HG03520 (cell line): ENCODE results near the gene FMN2.
"Not testable (repeated sequence)": the region's sequence is repeated elsewhere in the genome, so short reads cannot be mapped to it uniquely, and the experiment has no call there.

Experiments
- ATAC-seq: cut with Tn5 transposase; IDR thresholded peaks from one replicate; pipeline ENCODE4 v1.9.1; 2021; ENCODE audit warnings: mild to moderate bottlenecking, moderate library complexity; ENCODE audit not compliant: unreplicated experiment

The FMN2 gene

GRCh38 chr1:240414237-240414636 is 322.6 kb downstream of the FMN2 start:
- ATAC-seq, result no peak

DNA sequence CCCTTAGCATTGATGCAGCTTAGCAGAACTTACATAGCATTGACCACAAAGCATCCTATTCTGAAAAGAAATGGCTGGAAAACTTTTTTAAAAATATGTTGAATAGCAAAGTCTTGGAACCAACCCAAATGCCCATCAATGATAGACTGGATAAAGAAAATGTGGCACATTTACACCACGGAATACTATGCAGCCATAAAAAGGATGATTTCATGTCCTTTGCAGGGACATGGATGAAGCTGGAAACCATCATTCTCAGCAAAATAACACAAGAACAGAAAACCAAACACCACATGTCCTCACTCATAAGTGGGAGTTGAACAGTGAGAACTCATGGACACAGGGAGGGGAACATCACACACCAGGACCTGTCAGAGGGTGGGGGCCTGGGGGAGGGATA is 323.3 kb downstream of the FMN2 start:
- ATAC-seq, result not testable (repeated sequence)

GRCh38 chr1:240415532-240415931 is 323.8 kb downstream of the FMN2 start:
- ATAC-seq, result no peak

GRCh38 chr1:240417317-240417716 is 325.6 kb downstream of the FMN2 start:
- ATAC-seq, result no peak

GRCh38 chr1:240420766-240421165 is 329.1 kb downstream of the FMN2 start:
- ATAC-seq, result no peak

- ATAC-seq, result no peak
These were observed 331.7 kb downstream of the FMN2 start for GRCh38 chr1:240423246-240423924.

GRCh38 chr1:240424740-240425464 is 333.2 kb downstream of the FMN2 start:
- no peak for ATAC-seq

DNA sequence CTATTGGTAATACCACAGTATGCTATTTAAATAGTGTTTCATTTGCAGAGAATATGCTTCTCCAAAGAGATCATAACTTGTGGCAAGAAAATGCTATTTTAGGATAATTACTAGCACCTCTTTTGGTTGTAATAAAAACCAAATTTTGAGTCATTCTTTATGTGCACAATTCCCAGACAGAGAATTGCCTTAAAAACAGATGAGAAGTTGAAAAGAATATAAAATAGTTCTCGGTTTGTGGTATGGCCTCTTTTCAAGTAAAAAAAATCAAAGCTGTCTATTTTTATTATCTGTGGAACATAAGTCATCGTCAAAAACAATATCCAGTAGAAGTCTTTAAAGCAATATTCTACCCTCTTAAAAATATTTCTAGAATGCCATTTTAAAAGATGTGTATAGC is 334.4 kb downstream of the FMN2 start:
- no peak for ATAC-seq

DNA sequence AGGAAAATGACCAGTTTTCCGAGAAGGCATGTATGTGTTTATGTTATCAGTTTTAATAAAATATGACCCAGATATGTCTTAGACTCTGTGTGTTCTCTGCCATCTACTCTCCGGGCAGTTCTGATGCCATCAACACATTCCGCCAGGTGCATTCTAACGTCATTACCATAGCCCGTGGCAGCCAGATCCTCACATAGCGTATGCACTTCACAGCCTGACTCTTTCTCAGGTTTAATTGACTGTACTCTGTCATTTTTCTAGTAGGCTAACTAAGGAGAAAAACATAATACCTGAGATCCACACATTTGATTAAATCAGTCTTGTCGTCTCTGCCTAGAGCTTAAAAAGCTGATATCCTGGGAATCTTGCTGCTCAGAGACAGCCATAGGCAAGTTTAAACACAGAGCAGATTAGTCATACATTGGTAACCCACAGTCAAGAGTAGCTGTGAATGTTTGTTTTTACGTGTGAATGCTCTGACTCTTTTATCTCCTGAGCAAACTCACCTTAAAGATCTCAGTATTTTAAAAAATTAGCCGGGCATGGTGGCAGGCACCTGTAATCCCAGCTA is 344.4 kb downstream of the FMN2 start:
- no peak for ATAC-seq

DNA sequence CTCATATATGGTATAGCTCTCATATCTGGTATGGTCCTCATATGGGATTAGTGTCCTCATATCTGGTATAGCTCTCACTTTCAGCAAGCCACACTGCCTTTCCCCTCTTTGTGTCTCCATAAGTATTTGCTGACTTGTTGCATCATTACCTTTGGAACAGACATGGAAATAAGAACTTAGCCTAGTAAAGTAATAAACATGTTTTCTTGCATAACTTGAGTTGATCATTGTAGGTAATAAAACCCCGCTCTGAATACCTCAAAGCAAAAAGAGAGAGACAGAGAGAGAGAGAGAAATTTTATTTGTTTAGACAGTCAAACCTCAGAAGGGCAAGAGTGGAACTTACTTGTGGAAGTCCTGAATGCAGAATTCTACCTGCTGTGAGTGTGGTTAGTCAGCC is 350.0 kb downstream of the FMN2 start:
- ATAC-seq, result no peak

- ATAC-seq, result no peak
These were observed 353.7 kb downstream of the FMN2 start for GRCh38 chr1:240445369-240445768.

DNA sequence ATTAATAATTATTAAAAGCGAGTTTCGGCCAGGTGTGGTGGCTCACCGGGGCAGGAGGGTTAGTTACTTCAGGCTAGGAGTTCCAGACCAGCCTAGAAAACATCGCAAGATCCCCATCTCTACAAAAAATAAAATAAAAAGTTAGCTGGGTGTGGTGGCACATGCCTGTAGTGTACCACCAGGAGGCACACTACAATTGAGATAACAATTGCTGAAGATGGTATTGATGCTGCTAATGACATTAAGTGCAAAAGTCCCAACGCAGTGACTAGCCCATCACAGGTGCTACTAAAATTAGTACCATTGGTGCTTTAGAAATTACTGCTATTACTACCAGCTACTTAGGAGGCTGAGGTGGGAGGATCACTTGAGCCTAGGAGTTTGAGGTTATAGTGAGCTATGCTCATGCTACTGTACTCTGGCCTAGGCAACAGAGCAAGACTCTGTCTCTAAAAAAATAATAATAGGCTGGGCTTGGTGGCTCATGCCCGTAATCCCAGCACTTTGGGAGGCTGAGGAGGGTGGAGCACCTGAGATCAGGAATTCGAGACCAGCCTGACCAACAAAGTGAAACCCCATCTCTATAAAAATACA is 363.6 kb downstream of the FMN2 start:
- no peak for ATAC-seq

DNA sequence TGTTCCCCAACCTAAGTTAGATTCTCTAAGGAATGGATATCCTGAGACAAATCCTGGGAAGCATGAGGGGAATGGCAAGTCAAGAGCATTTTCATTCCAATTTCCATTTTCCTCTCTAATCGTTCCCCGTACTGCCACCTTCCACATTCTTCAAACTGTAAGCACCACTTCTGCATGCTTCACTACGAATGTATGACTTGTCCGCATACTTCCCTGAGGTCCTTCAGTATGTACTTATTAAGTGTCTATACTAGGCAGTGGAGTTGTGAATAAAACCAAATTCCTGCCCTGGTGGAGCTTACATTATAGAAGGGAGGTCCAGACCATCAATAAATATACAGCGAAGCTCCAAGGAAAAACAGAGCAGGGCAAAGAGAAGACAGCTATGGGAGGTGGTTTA is 365.5 kb downstream of the FMN2 start:
- no peak for ATAC-seq

DNA sequence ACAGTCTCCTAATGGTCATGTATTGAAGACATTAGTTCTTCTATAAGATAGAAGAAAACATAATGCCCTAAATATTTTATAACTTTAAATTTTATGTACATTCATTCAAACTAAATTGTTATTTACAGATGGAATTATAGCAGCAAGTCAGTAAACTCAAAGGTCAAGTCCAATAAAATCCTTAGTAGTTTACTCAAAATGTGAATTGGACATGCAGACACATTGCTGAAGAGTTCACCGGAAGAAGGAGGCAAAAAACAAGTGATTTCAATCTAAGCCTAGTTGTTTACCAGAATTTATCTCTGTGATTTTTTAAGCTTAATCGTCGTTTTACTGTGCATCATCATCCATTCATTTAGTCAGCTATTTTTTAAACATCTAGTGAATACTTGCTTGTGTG is 370.6 kb downstream of the FMN2 start:
- no peak for ATAC-seq

DNA sequence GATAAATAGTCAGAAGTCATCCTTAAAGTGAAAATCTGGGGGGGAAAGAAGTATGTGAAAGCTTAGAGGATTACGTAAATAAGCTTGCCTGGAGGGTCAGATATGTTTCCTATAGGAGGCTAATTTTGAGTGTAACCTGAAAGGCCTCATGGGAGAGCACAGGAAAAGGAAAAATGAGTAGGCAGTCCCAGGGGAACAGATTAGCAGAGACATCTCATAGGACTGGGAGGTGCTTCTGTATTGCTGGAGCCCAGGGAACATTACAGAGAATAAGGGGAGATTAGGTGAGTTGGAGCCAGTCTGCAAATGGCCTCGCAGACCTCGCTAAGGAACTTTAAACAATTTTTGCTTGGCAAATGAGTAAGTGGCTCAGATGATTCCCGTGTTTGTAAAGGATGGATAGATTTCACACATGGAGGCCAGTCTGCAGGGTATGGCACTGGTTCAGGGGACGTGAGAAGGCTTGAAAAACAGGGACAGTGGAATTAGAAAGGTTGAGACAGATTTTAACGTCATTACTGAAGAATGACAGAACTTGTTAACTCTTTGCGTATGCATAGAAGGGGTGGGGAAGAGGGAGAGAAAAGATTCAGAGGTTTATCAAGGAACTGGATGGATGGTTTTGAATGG is 371.2 kb downstream of the FMN2 start:
- no peak for ATAC-seq

GRCh38 chr1:240464099-240464498 is 372.4 kb downstream of the FMN2 start:
- no peak for ATAC-seq

- ATAC-seq, result no peak
These were observed 373.9 kb downstream of the FMN2 start for GRCh38 chr1:240465531-240465940.

GRCh38 chr1:240466509-240466908 is 374.8 kb downstream of the FMN2 start:
- ATAC-seq, result no peak

DNA sequence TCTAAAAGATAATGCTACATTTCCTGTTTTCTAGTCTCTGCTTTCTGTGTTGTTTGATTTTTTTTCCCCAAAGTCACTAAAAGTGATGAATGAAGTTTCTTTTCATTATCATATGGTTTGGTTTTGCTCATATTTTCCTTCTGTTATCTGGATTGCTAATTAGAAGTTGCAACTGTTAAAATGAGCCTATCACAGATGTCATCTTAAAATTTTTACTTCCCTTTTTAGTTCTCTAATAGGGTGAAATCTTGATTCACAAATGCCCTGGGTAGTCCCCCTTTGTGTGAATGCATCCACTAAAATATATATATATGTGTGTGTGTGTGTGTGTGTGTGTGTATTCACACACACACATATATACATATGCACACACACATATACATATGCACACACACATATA is 376.2 kb downstream of the FMN2 start:
- ATAC-seq, result no peak

DNA sequence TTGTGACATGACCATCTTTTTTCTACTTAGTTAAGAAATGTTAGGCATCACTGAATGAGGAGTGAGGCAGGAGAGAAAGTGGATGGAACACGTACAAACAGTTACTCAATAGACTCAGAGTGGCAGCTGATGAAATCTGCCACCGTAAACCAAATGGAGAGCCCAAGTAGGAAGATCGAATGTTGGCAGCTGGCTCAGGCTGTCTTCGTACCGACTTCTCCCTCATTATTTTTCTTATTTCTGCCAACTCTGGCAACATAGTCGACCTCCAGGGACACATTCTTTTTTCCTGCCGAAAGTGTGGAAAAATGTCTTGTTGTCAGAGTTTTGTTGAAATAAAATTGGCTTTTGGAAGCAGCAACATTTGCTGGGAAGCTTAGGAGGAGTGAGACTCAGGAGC is 377.0 kb downstream of the FMN2 start:
- ATAC-seq, result no peak

GRCh38 chr1:240474133-240474614 is 382.5 kb downstream of the FMN2 start:
- peak; percentile 55 for ATAC-seq
